PC-3 (cell line): ENCODE data around the gene C16orf95. TPM values are rescaled to one million over a fixed set of nuclear protein-coding genes. Genes with fewer than 3 reads are reported as not detected.

ENCODE experiments used
- ATAC-seq: fragments of 200-7000 bp; cut with Tn5 transposase; 2 replicates; pipeline ENCODE4 v1.9.1; 2020; ENCODE audit warnings: mild to moderate bottlenecking, moderate library complexity
- BruUV-seq: library from RNA; stranded (reverse); fragments of 400-500 nt; replicated peaks from 2 replicates; lab custom pipeline; 2021; lab: Mats Ljungman, UMichigan
- CTCF ChIA-PET: fragments of 300-600 bp; sonication (Branson Sonifier 250); formaldehyde crosslinking; loops from one replicate; lab custom pipeline; 2022; ENCODE audit warnings: antibody characterized with exemption; lab: Charles Lee
- POLR2A ChIA-PET: fragments of 300-600 bp; sonication (Branson Sonifier 250); formaldehyde crosslinking; loops from one replicate; lab custom pipeline; 2022; ENCODE audit warnings: antibody characterized with exemption; ENCODE audit not compliant: unreplicated experiment; lab: Charles Lee
- DNase-seq: peaks from one replicate; pipeline ENCODE4 v3.0.0-alpha.2; 2015
- H2AFZ ChIP-seq: fragments of 300-600 bp; sonication (generic); 2 replicates; pipeline ENCODE4 v1.6.0; 2016; ENCODE audit warnings: antibody characterized with exemption, low read length
- H3F3A ChIP-seq: fragments of 300-600 bp; sonication (generic); one replicate; pipeline ENCODE4 v1.6.0; 2017; ENCODE audit warnings: antibody characterized with exemption, low read length, control low read depth, mild to moderate bottlenecking; ENCODE audit not compliant: unreplicated experiment
- H3K27ac ChIP-seq: fragments of 300-600 bp; sonication (generic); 2 replicates; pipeline ENCODE4 v1.5.1; 2016; ENCODE audit warnings: mild to moderate bottlenecking, low read length
- H3K27me3 ChIP-seq: fragments of 300-600 bp; sonication (generic); 2 replicates; pipeline ENCODE4 v1.6.1; 2016; ENCODE audit warnings: low read length, mixed read lengths
- H3K36me3 ChIP-seq: fragments of 300-600 bp; sonication (generic); 2 replicates; pipeline ENCODE4 v1.6.1; 2016; ENCODE audit warnings: low read depth, mixed run types, low read length, mixed read lengths
- H3K4me1 ChIP-seq: fragments of 300-600 bp; sonication (generic); 2 replicates; pipeline ENCODE4 v1.5.1; 2016; ENCODE audit warnings: low read length; ENCODE audit not compliant: insufficient read depth
- H3K4me2 ChIP-seq: fragments of 300-600 bp; sonication (generic); 2 replicates; pipeline ENCODE4 v1.6.0; 2016; ENCODE audit warnings: low read length
- H3K4me3 ChIP-seq: fragments of 300-600 bp; sonication (generic); 2 replicates; pipeline ENCODE4 v1.5.1; 2016; ENCODE audit warnings: mild to moderate bottlenecking, low read length, mixed read lengths
- H3K79me2 ChIP-seq: fragments of 300-600 bp; sonication (generic); 2 replicates; pipeline ENCODE4 v1.6.1; 2017; ENCODE audit warnings: low read length, mixed read lengths
- H3K9ac ChIP-seq: fragments of 300-600 bp; sonication (generic); 2 replicates; pipeline ENCODE4 v1.6.0; 2016; ENCODE audit warnings: mild to moderate bottlenecking, low read length
- H3K9me2 ChIP-seq: fragments of 300-600 bp; sonication (generic); replicated peaks from 2 replicates; pipeline ENCODE4 v1.6.1; 2016; ENCODE audit warnings: mixed run types, low read length, mixed read lengths
- H3K9me3 ChIP-seq: fragments of 300-600 bp; sonication (generic); 2 replicates; pipeline ENCODE4 v1.6.1; 2016; ENCODE audit warnings: low read length, mixed read lengths
- H4K20me1 ChIP-seq: fragments of 300-600 bp; sonication (generic); 2 replicates; pipeline ENCODE4 v1.6.1; 2016; ENCODE audit warnings: low read length, mixed read lengths
- CTCF ChIP-seq: fragments of 300-600 bp; sonication (generic); conservative IDR thresholded peaks from 2 replicates; pipeline ENCODE4 v1.5.1; 2017; ENCODE audit warnings: antibody characterized with exemption, low read depth, mild to moderate bottlenecking, low read length
- EZH2 ChIP-seq: fragments of 300-600 bp; sonication (generic); IDR thresholded peaks from one replicate; pipeline ENCODE4 v1.6.1; 2017; ENCODE audit warnings: antibody characterized with exemption, mild to moderate bottlenecking, low read length; ENCODE audit not compliant: unreplicated experiment
- EZH2phosphoT487 ChIP-seq: fragments of 300-600 bp; sonication (generic); IDR thresholded peaks from 2 replicates; pipeline ENCODE4 v1.6.1; 2018; ENCODE audit warnings: mild to moderate bottlenecking, antibody characterized with exemption, low read length, borderline replicate concordance
- intact Hi-C: fragments of 100-400 bp; cut with micrococcal nuclease; formaldehyde crosslinking; loops from 2 replicates; pipeline ENCODE4 v1.9.0; 2023
- total RNA-seq: library from RNA; depleted of rRNA; stranded (reverse); fragments of >200 nt; gene quantifications from 2 replicates; pipeline ENCODE4 v1.2.3, GENCODE V29; 2014

Gene C16orf95
- total RNA-seq, 1 experiment from 2014 or later, result 2.4 TPM

GRCh38 chr16:87330257-87330624 is 13.0 kb upstream of the C16orf95 start:
- Histone ChIP-seq H3K36me3 (no peaks in the 10 kb centered on the region), H3K4me2 (no peak overlapping the region), H3K27ac (no peak overlapping the region), H2AFZ (no peak overlapping the region), H3K79me2 (no peaks in the 10 kb centered on the region), H3K9me2 (no peaks in the 10 kb centered on the region), H3K27me3 (no peaks in the 10 kb centered on the region), H3K4me1 (no peaks in the 10 kb centered on the region), H3K9me3 (no peaks in the 10 kb centered on the region), H3K4me3 (no peak overlapping the region), H4K20me1 (no peaks in the 10 kb centered on the region), H3K9ac (no peak overlapping the region), H3F3A (no peaks in the 10 kb centered on the region)
- ChIA-PET POLR2A (no interaction called here), CTCF (no interaction called here)
- DNase-seq, result no peak
- TF ChIP-seq EZH2, result no peak
- no peak for TF ChIP-seq EZH2phosphoT487
- no peak for TF ChIP-seq CTCF
- intact Hi-C loops, result no loop called here
- BruUV-seq, result no TSS peak
- ATAC-seq, result no peak

GRCh38 chr16:87329436-87330256 is 12.5 kb upstream of the C16orf95 start:
- intact Hi-C loops, result no loop called here

More at GRCh38 chr16:87329436-87330256, 12.5 kb upstream of the C16orf95 start:
- ChIA-PET CTCF (no interaction called here), POLR2A (no interaction called here)
- Histone ChIP-seq H3K36me3 (no peaks in the 10 kb centered on the region), H3K9me3 (no peaks in the 10 kb centered on the region), H3K79me2 (no peaks in the 10 kb centered on the region), H3F3A (no peaks in the 10 kb centered on the region), H3K4me3 (no peak overlapping the region), H3K4me2 (no peak overlapping the region), H3K9ac (no peak overlapping the region), H3K27ac (no peak overlapping the region), H3K4me1 (no peaks in the 10 kb centered on the region), H2AFZ (no peak overlapping the region), H3K9me2 (no peaks in the 10 kb centered on the region), H4K20me1 (no peaks in the 10 kb centered on the region), H3K27me3 (no peaks in the 10 kb centered on the region)
- TF ChIP-seq EZH2, result no peak
- no peak for TF ChIP-seq CTCF
- no peak for TF ChIP-seq EZH2phosphoT487
- BruUV-seq, result no TSS peak
- ATAC-seq (no peak), DNase-seq (no peak)
